ENCODE data around the gene ADGRL2. TPM values are rescaled to one million over a fixed set of nuclear protein-coding genes. Genes with fewer than 3 reads are reported as not detected.
"Not testable (repeated sequence)": the region's sequence is repeated elsewhere in the genome, so short reads cannot be mapped to it uniquely, and the experiment has no call there.

ADGRL2 gene
- total RNA-seq, 1 donor from 2014 or later = not detected

- intact Hi-C loops (cut with micrococcal nuclease) = no loop called here
Measured at GRCh38 chr1:81846630-81847029, 45.9 kb downstream of the ADGRL2 start.

- intact Hi-C loops (cut with micrococcal nuclease) = no loop called here
Measured at GRCh38 chr1:81847063-81847462, 46.3 kb downstream of the ADGRL2 start.

GRCh38 chr1:81848880-81849682 is 48.3 kb downstream of the ADGRL2 start:
- intact Hi-C loops (cut with micrococcal nuclease) = no loop called here

DNA sequence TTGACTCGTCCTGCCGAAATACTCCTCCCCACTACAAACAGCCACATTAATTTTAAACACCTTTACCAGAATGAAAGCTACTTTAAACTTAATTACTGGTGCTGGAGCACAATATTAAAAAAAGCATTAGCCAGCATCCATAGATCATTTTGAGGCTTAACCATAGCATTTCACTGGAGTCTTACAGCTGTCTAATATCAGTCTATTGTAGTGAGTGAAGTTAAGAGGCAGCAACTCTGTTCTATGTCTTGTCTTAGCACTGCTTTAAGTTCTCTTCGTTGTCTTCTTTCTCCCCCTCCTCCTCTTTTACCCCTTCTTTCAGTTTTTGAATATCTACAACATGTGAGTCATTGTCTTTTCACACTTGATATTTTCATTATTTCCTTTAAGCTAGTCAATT is 49.3 kb downstream of the ADGRL2 start:
- intact Hi-C loops (cut with micrococcal nuclease) = no loop called here

DNA sequence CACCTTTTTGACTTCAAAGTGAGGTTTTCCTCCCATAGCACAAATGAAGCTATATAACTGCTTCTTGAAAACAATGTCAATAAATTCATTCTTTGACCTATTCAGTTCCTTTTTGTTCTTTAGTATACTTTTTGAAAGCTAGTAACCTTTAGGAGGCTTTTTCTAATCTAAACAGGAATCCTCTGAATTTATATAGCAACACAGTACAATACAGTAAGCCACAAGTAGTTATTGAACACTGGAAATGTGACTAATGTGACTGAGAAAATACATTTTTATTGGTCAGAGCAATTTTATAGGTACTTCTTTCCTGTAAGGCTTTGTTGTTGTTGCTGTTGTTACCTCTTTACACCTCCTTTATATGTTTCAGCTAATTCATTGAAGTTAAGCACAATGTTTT is 49.8 kb downstream of the ADGRL2 start:
- intact Hi-C loops (cut with micrococcal nuclease) = no loop called here

DNA sequence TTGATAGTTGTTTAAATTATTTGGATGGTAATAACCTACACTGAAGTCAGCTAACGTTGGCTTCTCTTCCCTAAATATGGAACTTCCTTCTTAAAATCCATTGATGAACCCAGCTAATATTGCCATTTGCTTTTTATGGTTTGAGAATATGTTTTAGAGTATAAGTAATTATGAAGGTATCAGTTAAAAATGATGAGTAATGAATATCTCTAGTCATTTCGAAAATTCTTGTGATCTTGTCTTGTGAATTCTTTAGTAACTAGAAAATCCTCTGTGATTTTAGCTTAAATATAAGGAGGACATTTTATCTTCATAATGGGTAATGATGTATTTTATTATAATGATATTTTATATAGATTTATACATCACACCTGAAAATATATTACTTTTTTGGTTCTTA is 50.5 kb downstream of the ADGRL2 start:
- intact Hi-C loops (cut with micrococcal nuclease) = no loop called here

DNA sequence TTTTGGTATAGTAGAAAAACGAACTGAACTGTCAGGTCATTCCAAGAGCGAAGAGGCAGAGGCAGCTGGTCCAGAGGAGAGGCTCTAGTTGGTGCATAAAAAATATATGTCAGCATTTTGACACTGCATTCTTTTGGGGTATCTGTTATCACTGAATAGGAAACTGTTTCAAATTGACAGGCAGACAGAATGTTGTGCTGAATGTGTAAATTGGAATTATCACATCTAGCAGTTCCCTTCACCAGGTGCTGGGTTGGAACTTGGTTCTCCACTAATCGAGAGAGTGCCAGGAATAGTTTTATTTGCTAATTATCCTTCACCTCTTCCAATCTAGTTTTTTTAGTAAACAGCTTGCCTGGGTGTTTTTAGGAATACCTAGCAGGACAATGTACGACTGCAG is 52.2 kb downstream of the ADGRL2 start:
- intact Hi-C loops (cut with micrococcal nuclease) = no loop called here

DNA sequence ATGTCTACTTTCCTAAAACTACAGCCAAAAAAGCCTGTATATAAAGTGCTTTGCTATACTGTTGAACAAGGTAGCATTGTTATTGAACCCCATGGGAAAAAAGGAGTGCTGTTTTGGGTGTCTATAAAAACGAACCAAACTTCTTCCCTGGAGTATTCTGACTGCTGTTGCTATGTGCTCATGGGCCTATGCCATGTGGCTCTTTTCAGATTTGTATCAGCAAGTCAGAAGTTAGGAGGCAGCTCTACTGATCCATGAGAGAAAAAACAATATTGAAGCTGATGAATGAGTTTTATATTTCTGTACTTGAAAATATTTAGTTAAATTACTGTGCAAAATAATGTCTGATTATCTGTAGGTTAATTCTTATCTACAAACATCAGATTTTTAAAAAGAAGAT is 66.5 kb downstream of the ADGRL2 start:
- intact Hi-C loops (cut with micrococcal nuclease) = no loop called here

GRCh38 chr1:81869307-81869706 is 68.6 kb downstream of the ADGRL2 start:
- intact Hi-C loops (cut with micrococcal nuclease) = no loop called here

GRCh38 chr1:81871091-81871490 is 70.4 kb downstream of the ADGRL2 start:
- intact Hi-C loops (cut with micrococcal nuclease) = not testable (repeated sequence)

DNA sequence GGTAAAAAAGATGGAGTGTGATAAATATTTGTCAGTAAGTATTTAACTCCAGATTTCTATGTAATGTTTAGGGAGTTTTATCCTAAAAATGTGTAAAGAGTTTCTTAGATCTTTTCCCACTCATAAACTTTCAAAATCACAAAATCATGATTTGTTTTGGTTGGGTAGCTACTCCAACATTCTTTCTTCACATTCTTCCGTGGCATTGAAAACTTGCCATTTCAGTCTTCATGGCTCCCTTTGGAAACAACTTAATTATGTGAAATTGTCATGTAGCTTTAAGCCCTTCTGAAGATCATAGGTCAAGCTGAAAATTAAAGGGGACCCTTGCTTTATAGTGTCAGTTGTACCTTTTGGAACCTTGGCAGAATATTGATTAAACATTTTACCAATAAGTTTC is 73.2 kb downstream of the ADGRL2 start:
- intact Hi-C loops (cut with micrococcal nuclease) = no loop called here

DNA sequence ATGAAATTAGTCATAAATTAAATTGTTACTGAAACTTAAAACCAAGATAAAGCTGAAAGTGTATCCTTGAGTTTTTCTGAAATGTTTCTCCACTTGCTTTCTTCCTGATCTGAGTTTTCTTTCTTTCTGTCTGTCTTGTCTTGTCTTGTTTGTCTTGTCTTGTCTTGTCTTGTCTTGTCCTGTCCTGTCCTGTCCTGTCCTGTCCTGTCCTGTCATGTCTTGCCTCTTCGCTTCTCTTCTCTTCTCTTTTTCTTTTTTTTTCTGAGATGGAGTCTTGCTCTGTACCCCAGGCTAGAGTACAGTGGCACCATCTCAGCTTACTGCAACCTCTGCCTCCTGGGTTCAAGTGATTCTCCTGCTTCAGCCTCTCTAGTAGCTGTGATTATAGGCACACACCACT is 73.7 kb downstream of the ADGRL2 start:
- intact Hi-C loops (cut with micrococcal nuclease) = no loop called here

GRCh38 chr1:81874940-81875339 is 74.2 kb downstream of the ADGRL2 start:
- intact Hi-C loops (cut with micrococcal nuclease) = no loop called here

- intact Hi-C loops (cut with micrococcal nuclease) = no loop called here
Measured at GRCh38 chr1:81876901-81877733, 76.4 kb downstream of the ADGRL2 start.

DNA sequence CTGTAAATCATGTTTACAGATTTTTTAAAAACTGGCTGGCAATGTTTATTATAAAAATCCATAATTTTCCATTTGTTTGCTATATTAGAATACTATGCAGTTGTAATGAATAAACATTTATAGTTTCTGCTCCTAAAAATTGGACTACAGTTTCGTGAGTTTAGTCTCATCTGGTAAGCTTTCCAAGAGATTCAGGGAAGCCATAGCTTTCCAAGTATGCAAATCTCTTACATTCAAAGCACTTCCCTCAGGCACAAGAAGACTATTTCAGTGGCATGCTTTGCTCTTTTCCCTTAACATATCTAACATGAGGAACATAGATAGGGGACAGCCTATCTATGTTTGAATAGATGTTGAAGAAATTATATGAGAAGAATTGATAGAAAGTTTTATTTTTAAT is 77.2 kb downstream of the ADGRL2 start:
- intact Hi-C loops (cut with micrococcal nuclease) = no loop called here

DNA sequence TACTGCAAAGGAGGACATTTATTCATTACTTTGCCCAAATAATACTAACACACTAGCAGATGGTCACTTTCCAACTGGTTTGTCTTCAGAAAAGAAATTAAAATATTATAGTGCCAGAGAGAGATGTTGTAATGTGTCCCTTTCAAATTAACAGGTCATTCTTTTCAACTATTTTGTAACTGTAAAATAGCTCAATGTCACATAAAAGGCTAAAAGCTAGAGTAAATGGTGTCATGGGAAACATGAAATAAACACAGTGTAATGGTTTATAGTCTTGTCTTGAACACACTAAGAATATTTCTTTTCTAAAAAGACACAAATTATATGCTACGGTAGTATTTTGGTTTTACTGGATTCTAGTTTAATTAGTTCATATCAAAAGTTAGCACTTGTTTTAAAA is 77.8 kb downstream of the ADGRL2 start:
- intact Hi-C loops (cut with micrococcal nuclease) = no loop called here

DNA sequence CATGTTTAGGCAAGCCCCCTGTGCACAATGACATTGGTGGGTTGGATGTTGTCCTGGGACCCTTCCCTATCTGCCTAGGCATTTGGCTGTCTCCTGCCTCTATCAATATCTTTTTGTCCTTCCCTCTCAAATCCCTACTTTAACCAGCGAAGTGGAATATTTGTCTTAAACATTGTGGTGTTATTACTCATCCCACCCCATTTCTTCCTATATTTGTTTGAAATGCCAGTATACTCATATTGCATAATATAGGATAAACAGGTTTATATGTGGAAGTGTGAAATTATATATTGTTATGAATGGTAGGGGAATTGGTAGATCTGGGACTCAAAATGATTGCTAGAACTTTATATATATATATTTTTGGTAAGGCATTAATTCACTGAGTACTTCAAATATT is 80.0 kb downstream of the ADGRL2 start:
- intact Hi-C loops (cut with micrococcal nuclease) = no loop called here

DNA sequence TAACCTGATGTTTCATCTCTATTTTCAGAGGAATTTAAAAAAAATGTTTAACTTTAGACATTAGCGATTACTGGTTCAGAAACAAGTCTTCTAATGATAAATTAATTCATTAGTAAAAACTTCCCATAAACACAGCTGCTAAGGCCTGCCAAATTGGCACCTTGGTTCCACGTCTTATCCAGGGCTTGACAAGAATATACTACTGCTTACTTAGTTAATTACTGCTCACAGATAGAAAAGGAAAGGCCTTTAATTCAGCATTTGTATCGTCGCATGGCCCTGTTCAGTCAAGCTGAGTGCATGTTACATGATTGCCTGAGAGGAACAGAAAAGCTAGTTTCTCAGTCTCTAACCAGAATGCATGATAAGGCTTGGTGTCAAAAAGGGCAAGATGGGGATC is 84.6 kb downstream of the ADGRL2 start:
- intact Hi-C loops (cut with micrococcal nuclease) = no loop called here

DNA sequence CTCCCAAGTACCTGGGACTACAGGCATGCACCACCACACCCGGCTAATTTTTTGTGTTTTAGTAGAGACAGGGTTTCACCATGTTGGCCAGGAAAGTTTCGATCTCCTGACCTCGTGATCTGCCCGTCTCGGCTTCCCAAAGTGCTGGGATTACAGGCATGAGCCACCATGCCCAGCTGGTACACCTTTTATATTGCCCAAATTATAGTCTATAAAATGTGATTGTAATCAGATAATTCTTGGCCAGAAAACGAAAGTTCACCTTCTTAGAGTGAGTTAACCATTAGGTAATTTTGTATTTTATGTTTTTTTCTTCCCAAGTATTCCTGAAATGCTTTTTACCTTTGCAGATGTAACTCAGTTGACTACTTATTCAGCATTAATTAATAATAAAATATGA is 85.6 kb downstream of the ADGRL2 start:
- intact Hi-C loops (cut with micrococcal nuclease) = not testable (repeated sequence)

DNA sequence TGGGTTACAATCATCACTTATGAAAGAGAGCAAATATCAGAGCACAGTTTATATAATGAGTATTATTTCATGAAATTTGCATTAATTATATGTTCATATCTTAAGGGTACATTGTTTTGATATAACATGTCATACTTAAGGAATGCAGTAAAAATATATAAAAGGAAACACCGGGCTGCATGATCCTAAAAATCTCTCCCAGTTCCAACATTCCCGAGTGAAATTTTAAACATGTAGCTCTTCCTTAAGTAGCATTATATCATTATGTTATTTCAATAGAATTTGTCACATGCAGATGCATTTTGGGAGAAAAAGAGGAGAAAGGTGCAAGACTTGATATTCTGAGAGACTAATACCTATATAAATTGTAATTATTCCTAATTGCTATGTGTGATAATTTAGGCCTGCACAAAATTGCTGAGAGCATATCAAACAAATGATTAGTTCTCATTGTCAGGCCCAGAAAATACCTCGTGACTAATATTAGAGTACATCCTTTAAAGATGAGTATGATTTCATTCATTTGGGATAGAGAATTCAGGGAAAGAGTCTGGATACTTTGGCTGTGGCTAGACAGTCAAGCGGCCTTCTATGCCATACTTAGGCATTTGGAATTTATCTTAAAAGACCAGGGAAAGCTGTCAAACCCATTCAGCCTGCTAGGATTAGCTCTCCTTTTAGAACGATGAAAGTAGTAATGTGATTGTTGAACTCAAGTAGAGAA is 86.8 kb downstream of the ADGRL2 start:
- intact Hi-C loops (cut with micrococcal nuclease) = no loop called here

GRCh38 chr1:81889166-81889565 is 88.4 kb downstream of the ADGRL2 start:
- intact Hi-C loops (cut with micrococcal nuclease) = no loop called here

GRCh38 chr1:81894867-81895266 is 94.1 kb downstream of the ADGRL2 start:
- intact Hi-C loops (cut with micrococcal nuclease) = no loop called here

Data from T-helper 1 cell treated with Interleukin-12 subunit alpha and Interleukin-12 subunit beta and Interleukin-4 antibody, amounts not matched to agents 30 ng/mL and 1 ng/mL, for 36 hours (primary cell).